GM06990 (cell line): Measurements from ENCODE around the gene EMILIN2.

Experiments used
- DNase-seq: peaks from one replicate; pipeline ENCODE4 v3.0.0-alpha.2; 2011; ENCODE audit not compliant: insufficient read length; ENCODE audit errors: extremely low read depth
- H3K27me3 ChIP-seq: replicated peaks from 2 replicates; pipeline ENCODE4 v1.6.0; 2011; ENCODE audit warnings: low read length; ENCODE audit not compliant: control insufficient read depth, insufficient read depth
- H3K36me3 ChIP-seq: 2 replicates; pipeline ENCODE4 v1.5.1; 2011; ENCODE audit warnings: low read length; ENCODE audit not compliant: control insufficient read depth, insufficient read depth
- H3K4me3 ChIP-seq: replicated peaks from 2 replicates; pipeline ENCODE4 v1.5.1; 2011; ENCODE audit warnings: low read depth, mild to moderate bottlenecking, control low read depth, low read length
- TF ChIP-seq, protein P1 (sequence below): IDR thresholded peaks from 2 replicates; pipeline ENCODE4 v1.5.1; 2011; ENCODE audit warnings: low read length, control low read depth, mild to moderate bottlenecking, inconsistent platforms; ENCODE audit not compliant: insufficient read depth, poor library complexity, severe bottlenecking

EMILIN2 gene

GRCh38 chr18:2884706-2885285 lies 38.0 kb downstream of the EMILIN2 start:
- no peaks in the 10 kb centered on the region for H3K27me3 ChIP-seq
- TF ChIP-seq, protein P1, sequence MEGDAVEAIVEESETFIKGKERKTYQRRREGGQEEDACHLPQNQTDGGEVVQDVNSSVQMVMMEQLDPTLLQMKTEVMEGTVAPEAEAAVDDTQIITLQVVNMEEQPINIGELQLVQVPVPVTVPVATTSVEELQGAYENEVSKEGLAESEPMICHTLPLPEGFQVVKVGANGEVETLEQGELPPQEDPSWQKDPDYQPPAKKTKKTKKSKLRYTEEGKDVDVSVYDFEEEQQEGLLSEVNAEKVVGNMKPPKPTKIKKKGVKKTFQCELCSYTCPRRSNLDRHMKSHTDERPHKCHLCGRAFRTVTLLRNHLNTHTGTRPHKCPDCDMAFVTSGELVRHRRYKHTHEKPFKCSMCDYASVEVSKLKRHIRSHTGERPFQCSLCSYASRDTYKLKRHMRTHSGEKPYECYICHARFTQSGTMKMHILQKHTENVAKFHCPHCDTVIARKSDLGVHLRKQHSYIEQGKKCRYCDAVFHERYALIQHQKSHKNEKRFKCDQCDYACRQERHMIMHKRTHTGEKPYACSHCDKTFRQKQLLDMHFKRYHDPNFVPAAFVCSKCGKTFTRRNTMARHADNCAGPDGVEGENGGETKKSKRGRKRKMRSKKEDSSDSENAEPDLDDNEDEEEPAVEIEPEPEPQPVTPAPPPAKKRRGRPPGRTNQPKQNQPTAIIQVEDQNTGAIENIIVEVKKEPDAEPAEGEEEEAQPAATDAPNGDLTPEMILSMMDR = no peak

DNA sequence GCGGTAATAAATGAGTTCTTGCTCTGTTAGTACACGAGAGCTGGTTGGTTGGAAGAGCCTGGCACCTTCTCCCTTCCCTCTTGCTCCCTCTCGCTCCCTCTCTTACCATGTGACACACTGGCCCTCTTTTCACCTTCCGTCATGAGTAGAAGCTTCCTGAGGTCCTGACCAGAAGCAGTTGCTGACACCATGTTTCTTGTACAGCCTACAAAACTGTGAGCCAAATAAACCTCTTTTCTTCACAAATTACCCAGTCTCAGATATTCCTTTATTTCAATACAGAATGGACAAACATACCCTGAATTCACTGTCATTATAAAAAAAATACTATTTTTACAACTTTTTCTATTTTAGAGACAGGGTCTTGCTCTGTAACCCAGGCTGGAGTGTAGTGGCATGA lies 40.7 kb downstream of the EMILIN2 start:
- TF ChIP-seq, protein P1 = no peak
- no peaks in the 10 kb centered on the region for H3K36me3 ChIP-seq
- no peak for DNase-seq
- no peaks in the 10 kb centered on the region for H3K27me3 ChIP-seq
- no peak overlapping the region for H3K4me3 ChIP-seq

More at GRCh38 chr18:2884706-2885285, 38.0 kb downstream of the EMILIN2 start:
- no peaks in the 10 kb centered on the region for H3K36me3 ChIP-seq
- no peak overlapping the region for H3K4me3 ChIP-seq
- no peak for DNase-seq

DNA sequence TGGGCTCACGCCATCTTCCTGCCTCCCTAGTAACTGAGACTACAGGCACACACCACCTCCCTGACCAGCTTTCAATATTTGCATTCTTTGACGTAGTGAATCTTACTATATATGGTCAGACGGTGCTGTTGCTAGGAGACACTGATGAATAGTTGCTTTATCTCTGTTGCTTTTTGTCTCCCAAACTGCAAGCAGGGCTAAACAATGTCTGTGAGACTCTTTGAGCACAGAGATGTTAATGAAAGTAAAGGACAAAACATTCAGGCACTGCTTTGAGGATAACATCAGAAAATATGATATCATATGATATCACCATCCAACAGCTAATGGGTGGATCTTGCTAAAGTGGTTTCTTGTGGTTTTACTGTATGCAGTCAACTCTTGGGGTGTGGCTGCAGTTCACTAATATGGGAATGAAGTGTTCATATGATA lies 43.0 kb downstream of the EMILIN2 start:
- no peak overlapping the region for H3K4me3 ChIP-seq
- no peaks in the 10 kb centered on the region for H3K36me3 ChIP-seq
- TF ChIP-seq, protein P1 = no peak
- no peak for DNase-seq
- no peaks in the 10 kb centered on the region for H3K27me3 ChIP-seq

GRCh38 chr18:2890606-2891005 lies 43.8 kb downstream of the EMILIN2 start:
- no peaks in the 10 kb centered on the region for H3K27me3 ChIP-seq
- TF ChIP-seq, protein P1 = no peak

DNA sequence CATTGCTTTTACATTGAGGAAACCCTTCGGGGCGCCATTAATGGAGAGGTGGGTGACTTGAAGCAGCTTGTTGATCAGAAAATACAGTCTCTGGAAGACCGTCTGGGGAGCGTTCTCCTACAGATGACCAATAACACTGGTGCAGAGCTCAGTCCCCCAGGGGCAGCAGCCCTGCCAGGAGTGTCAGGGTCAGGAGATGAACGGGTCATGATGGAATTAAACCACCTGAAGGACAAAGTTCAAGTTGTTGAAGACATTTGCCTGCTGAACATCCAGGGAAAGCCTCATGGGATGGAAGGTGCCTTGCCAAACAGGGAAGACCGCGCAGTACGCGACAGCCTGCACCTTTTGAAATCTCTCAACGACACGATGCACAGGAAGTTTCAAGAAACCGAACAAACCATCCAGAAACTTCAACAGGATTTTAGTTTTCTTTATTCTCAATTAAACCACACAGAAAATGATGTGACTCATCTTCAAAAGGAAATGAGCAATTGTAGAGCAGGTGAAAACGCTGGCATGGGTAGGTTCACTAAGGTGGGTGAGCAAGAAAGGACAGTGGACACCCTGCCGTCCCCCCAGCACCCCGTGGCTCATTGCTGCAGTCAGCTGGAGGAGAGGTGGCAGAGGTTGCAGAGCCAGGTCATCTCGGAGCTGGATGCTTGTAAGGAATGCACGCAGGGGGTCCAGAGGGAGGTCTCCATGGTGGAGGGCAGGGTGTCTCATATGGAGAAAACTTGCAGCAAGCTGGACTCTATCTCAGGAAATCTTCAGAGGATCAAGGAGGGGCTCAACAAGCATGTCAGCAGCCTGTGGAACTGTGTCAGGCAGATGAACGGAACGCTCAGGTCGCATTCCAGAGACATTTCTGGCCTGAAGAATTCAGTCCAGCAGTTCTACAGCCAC lies 45.0 kb downstream of the EMILIN2 start:
- TF ChIP-seq, protein P1 = no peak
- Histone ChIP-seq H3K27me3 (no peaks in the 10 kb centered on the region), H3K36me3 (no peaks in the 10 kb centered on the region), H3K4me3 (no peak overlapping the region)
- no peak for DNase-seq

More at GRCh38 chr18:2890606-2891005, 43.8 kb downstream of the EMILIN2 start:
- Histone ChIP-seq H3K4me3 (no peak overlapping the region), H3K36me3 (no peaks in the 10 kb centered on the region)
- DNase-seq = no peak
